Activated B cell treated with CpG ODN at 0.5 μM for 24 hours (primary cell): ENCODE data around the gene GORASP1. TPM values are rescaled to one million over a fixed set of nuclear protein-coding genes. Genes with fewer than 3 reads are reported as not detected.

Experiments used
- ATAC-seq: fragments of 200-7000 bp; cut with Tn5 transposase; one replicate; pipeline ENCODE4 v1.10.0; 2021; ENCODE audit warnings: low read depth, mild to moderate bottlenecking, moderate library complexity
- CTCF ChIA-PET: fragments of 350-600 bp; sonication (Branson Sonifier 250); formaldehyde crosslinking; loops from one replicate; lab custom pipeline; 2021; ENCODE audit warnings: antibody characterized with exemption; lab: Charles Lee
- POLR2A ChIA-PET: fragments of 350-600 bp; sonication (Branson Sonifier 250); formaldehyde crosslinking; loops from one replicate; lab custom pipeline; 2021; ENCODE audit warnings: antibody characterized with exemption; lab: Charles Lee
- DNase-seq: peaks from one replicate; pipeline ENCODE4 v3.0.0; 2022
- H3K27ac Mint-ChIP-seq: one replicate; pipeline ENCODE4 v1.8.0; 2020; ENCODE audit warnings: mixed read lengths
- H3K27me3 Mint-ChIP-seq: one replicate; pipeline ENCODE4 v1.8.0; 2021; ENCODE audit warnings: mixed read lengths
- H3K36me3 Mint-ChIP-seq: one replicate; pipeline ENCODE4 v1.8.0; 2021; ENCODE audit warnings: low read depth, mixed read lengths
- H3K4me1 Mint-ChIP-seq: one replicate; pipeline ENCODE4 v1.8.0; 2021; ENCODE audit warnings: mixed read lengths
- H3K4me3 Mint-ChIP-seq: one replicate; pipeline ENCODE4 v1.8.0; 2020; ENCODE audit warnings: mild to moderate bottlenecking, mixed read lengths
- H3K9me3 Mint-ChIP-seq: one replicate; pipeline ENCODE4 v1.8.0; 2020; ENCODE audit warnings: mixed read lengths
- CTCF ChIP-seq: fragments of 200-600 bp; IDR thresholded peaks from one replicate; pipeline ENCODE4 v1.8.0; 2022; ENCODE audit warnings: antibody characterized with exemption, mild to moderate bottlenecking
- intact Hi-C: fragments of 100-400 bp; cut with micrococcal nuclease; formaldehyde crosslinking; loops from one replicate; pipeline ENCODE4 v1.15.1; 2024
- total RNA-seq: library from RNA; stranded (reverse); gene quantifications from 2 replicates; pipeline ENCODE4 v1.2.3, GENCODE V29; 2022

The GORASP1 gene
- total RNA-seq, 1 donor from 2014 or later = 47.8 TPM

DNA sequence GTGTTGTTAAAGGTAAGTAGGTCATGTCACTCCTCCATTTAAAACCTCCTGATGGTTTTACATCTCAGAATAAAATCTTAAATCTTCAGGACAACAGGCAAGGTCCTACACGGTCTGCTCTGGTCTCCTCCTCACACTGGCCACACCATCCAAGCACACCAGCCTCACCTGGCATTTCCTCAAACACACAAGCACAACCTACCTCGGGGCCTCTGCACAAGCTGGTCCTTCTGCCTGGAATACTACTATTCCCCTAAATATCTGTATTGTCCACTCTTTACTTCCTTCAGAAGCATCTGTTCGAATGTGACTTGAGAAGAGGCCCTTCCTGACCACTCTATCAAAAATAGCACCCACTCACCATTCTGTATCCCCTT, 1.8 kb downstream of the GORASP1 start:
- intact Hi-C loops = loop anchor here (2.0 kb wide), 1 partner anchor 301 kb away; the partner anchor contains the start of gene RPSA
- no peak for ATAC-seq
- Mint-ChIP-seq H3K4me3 (peak overlapping the region; percentile 87), H3K27ac (peak overlapping the region; percentile 57), H3K4me1 (peaks cover 75% of the 10 kb centered on the region), H3K36me3 (peaks cover 23% of the 10 kb centered on the region), H3K27me3 (no peaks in the 10 kb centered on the region), H3K9me3 (no peaks in the 10 kb centered on the region)
- ChIA-PET POLR2A (interaction anchor here (1.2 kb wide), 2 partner anchors 72 to 167 kb away, joined by 3 read pairs; no protein-coding TSS in a partner anchor), CTCF (interaction anchor here (0.7 to 2.7 kb wide), 4 partner anchors 11 to 185 kb away, joined by 3 to 19 read pairs (median 5); no protein-coding TSS in a partner anchor)
- no peak for TF ChIP-seq CTCF
- no peak for DNase-seq

- peaks cover 20% of the 10 kb centered on the region for H3K36me3 Mint-ChIP-seq
- H3K27ac Mint-ChIP-seq = peak overlapping the region; percentile 57
- H3K27me3 Mint-ChIP-seq = no peaks in the 10 kb centered on the region
- ATAC-seq = no peak
- TF ChIP-seq CTCF = no peak
- DNase-seq = no peak
- intact Hi-C loops = no loop called here
- CTCF ChIA-PET = interaction anchor here (0.5 to 2.7 kb wide), 7 partner anchors 11 to 187 kb away, joined by 3 to 19 read pairs (median 3); no protein-coding TSS in a partner anchor
- peaks cover 75% of the 10 kb centered on the region for H3K4me1 Mint-ChIP-seq
- peak overlapping the region; percentile 15 for H3K4me3 Mint-ChIP-seq
- POLR2A ChIA-PET = no interaction called here
- no peaks in the 10 kb centered on the region for H3K9me3 Mint-ChIP-seq
Observed at GRCh38 chr3:39104961-39105686, 2.3 kb downstream of the GORASP1 start.

GRCh38 chr3:39103791-39104552, 3.5 kb downstream of the GORASP1 start:
- ChIA-PET CTCF (interaction anchor here (0.8 to 2.7 kb wide), 5 partner anchors 46 to 188 kb away, joined by 3 to 19 read pairs (median 3); no protein-coding TSS in a partner anchor), POLR2A (no interaction called here)
- no peak overlapping the region for H3K4me3 Mint-ChIP-seq
- no peak for TF ChIP-seq CTCF
- ATAC-seq (no peak), DNase-seq (no peak)
- H3K9me3 Mint-ChIP-seq = no peaks in the 10 kb centered on the region
- H3K4me1 Mint-ChIP-seq = peaks cover 65% of the 10 kb centered on the region
- no peaks in the 10 kb centered on the region for H3K27me3 Mint-ChIP-seq
- H3K27ac Mint-ChIP-seq = peak overlapping the region; percentile 50
- intact Hi-C loops = no loop called here
- H3K36me3 Mint-ChIP-seq = peaks cover 29% of the 10 kb centered on the region

- CTCF ChIA-PET = interaction anchor here (1.2 to 1.9 kb wide), 4 partner anchors 47 to 189 kb away, joined by 3 to 8 read pairs (median 5); no protein-coding TSS in a partner anchor
- TF ChIP-seq CTCF = no peak
- Mint-ChIP-seq H3K9me3 (no peaks in the 10 kb centered on the region), H3K4me1 (peaks cover 58% of the 10 kb centered on the region), H3K27me3 (no peaks in the 10 kb centered on the region), H3K36me3 (peaks cover 36% of the 10 kb centered on the region), H3K4me3 (no peak overlapping the region), H3K27ac (peak overlapping the region; percentile 50)
- no peak for DNase-seq
- POLR2A ChIA-PET = no interaction called here
- intact Hi-C loops = no loop called here
- no peak for ATAC-seq
Observed at GRCh38 chr3:39103324-39103693, 4.1 kb downstream of the GORASP1 start.
